Dendritic cell treated with granulocyte-macrophage colony-stimulating factor and Interleukin-4, amounts not matched to agents 40 ng/mL and 50 ng/mL, for 4 days (primary cell): ENCODE data around the gene TOPBP1.
A peak's percentile ranks its signal among the peaks of the same experiment; 100 is the strongest.

Experiments used
- H3K27ac Mint-ChIP-seq: one replicate; pipeline ENCODE4 v1.8.0; 2022; ENCODE audit warnings: mild to moderate bottlenecking, mixed read lengths
- H3K27me3 Mint-ChIP-seq: one replicate; pipeline ENCODE4 v1.8.0; 2022; ENCODE audit warnings: mild to moderate bottlenecking, mixed read lengths
- H3K36me3 Mint-ChIP-seq: one replicate; pipeline ENCODE4 v1.8.0; 2022; ENCODE audit warnings: low read depth, mixed read lengths
- H3K4me1 Mint-ChIP-seq: one replicate; pipeline ENCODE4 v1.8.0; 2022; ENCODE audit warnings: low read depth, mixed read lengths
- H3K4me3 Mint-ChIP-seq: one replicate; pipeline ENCODE4 v1.8.0; 2022; ENCODE audit warnings: mild to moderate bottlenecking, moderate library complexity, mixed read lengths
- H3K9me3 Mint-ChIP-seq: one replicate; pipeline ENCODE4 v1.8.0; 2022; ENCODE audit warnings: mixed read lengths
- intact Hi-C: fragments of 100-400 bp; cut with micrococcal nuclease; formaldehyde crosslinking; loops from one replicate; pipeline ENCODE4 v1.15.0; 2022

TOPBP1 gene

GRCh38 chr3:133662278-133662651 is 524 bp upstream of the TOPBP1 start:
- no peaks in the 10 kb centered on the region for H3K9me3 Mint-ChIP-seq
- H3K4me3 Mint-ChIP-seq = peak overlapping the region; percentile 88
- intact Hi-C loops = loop anchor here (5.0 kb wide), 3 partner anchors 145 to 935 kb away; partner anchors contain the start of gene SRPRB
- no peaks in the 10 kb centered on the region for H3K27me3 Mint-ChIP-seq
- H3K36me3 Mint-ChIP-seq = peaks cover 39% of the 10 kb centered on the region
- H3K4me1 Mint-ChIP-seq = peaks cover 31% of the 10 kb centered on the region
- H3K27ac Mint-ChIP-seq = peak overlapping the region; percentile 91

- Mint-ChIP-seq H3K27ac (no peak overlapping the region), H3K4me3 (no peak overlapping the region), H3K9me3 (no peaks in the 10 kb centered on the region), H3K36me3 (peaks cover 62% of the 10 kb centered on the region), H3K27me3 (no peaks in the 10 kb centered on the region), H3K4me1 (peaks cover 31% of the 10 kb centered on the region)
- intact Hi-C loops = loop anchor here (5.0 kb wide), 3 partner anchors 147 to 933 kb away; partner anchors contain the start of gene SRPRB
Measured at GRCh38 chr3:133659806-133660205, 1.9 kb downstream of the TOPBP1 start.

GRCh38 chr3:133655731-133656515 is 5.8 kb downstream of the TOPBP1 start:
- peaks cover 78% of the 10 kb centered on the region for H3K36me3 Mint-ChIP-seq
- H3K4me1 Mint-ChIP-seq = peaks cover 15% of the 10 kb centered on the region
- no peaks in the 10 kb centered on the region for H3K9me3 Mint-ChIP-seq
- H3K27me3 Mint-ChIP-seq = no peaks in the 10 kb centered on the region
- no peak overlapping the region for H3K4me3 Mint-ChIP-seq
- intact Hi-C loops = no loop called here
- no peak overlapping the region for H3K27ac Mint-ChIP-seq

GRCh38 chr3:133649486-133650068 is 12.2 kb downstream of the TOPBP1 start:
- H3K9me3 Mint-ChIP-seq = no peaks in the 10 kb centered on the region
- H3K4me1 Mint-ChIP-seq = no peaks in the 10 kb centered on the region
- peaks cover 55% of the 10 kb centered on the region for H3K36me3 Mint-ChIP-seq
- no peaks in the 10 kb centered on the region for H3K27me3 Mint-ChIP-seq
- no peak overlapping the region for H3K4me3 Mint-ChIP-seq
- no peak overlapping the region for H3K27ac Mint-ChIP-seq
- intact Hi-C loops = loop anchor here (5.0 to 10.0 kb wide), 2 partner anchors 947 to 1145 kb away; no protein-coding TSS in a partner anchor

GRCh38 chr3:133644768-133645167 is 17.0 kb downstream of the TOPBP1 start:
- H3K4me1 Mint-ChIP-seq = no peaks in the 10 kb centered on the region
- intact Hi-C loops = loop anchor here (5.0 to 10.0 kb wide), 2 partner anchors 942 to 1140 kb away; no protein-coding TSS in a partner anchor
- H3K27me3 Mint-ChIP-seq = no peaks in the 10 kb centered on the region
- H3K36me3 Mint-ChIP-seq = peaks cover 73% of the 10 kb centered on the region
- H3K4me3 Mint-ChIP-seq = no peak overlapping the region
- no peaks in the 10 kb centered on the region for H3K9me3 Mint-ChIP-seq
- H3K27ac Mint-ChIP-seq = no peak overlapping the region

GRCh38 chr3:133643611-133644010 is 18.1 kb downstream of the TOPBP1 start:
- intact Hi-C loops = loop anchor here (10.0 kb wide), 1 partner anchor 1139 kb away; no protein-coding TSS in a partner anchor
- H3K4me1 Mint-ChIP-seq = no peaks in the 10 kb centered on the region

GRCh38 chr3:133641254-133641653 is 20.5 kb downstream of the TOPBP1 start:
- Mint-ChIP-seq H3K27ac (no peak overlapping the region), H3K9me3 (no peaks in the 10 kb centered on the region), H3K4me3 (no peak overlapping the region), H3K4me1 (no peaks in the 10 kb centered on the region), H3K36me3 (peaks cover 81% of the 10 kb centered on the region), H3K27me3 (no peaks in the 10 kb centered on the region)
- intact Hi-C loops = loop anchor here (10.0 kb wide), 1 partner anchor 1136 kb away; no protein-coding TSS in a partner anchor

More at GRCh38 chr3:133643611-133644010, 18.1 kb downstream of the TOPBP1 start:
- no peaks in the 10 kb centered on the region for H3K27me3 Mint-ChIP-seq
- H3K36me3 Mint-ChIP-seq = peaks cover 85% of the 10 kb centered on the region
- no peak overlapping the region for H3K27ac Mint-ChIP-seq
- H3K4me3 Mint-ChIP-seq = no peak overlapping the region
- H3K9me3 Mint-ChIP-seq = no peaks in the 10 kb centered on the region

GRCh38 chr3:133633439-133633838 is 28.3 kb downstream of the TOPBP1 start:
- Mint-ChIP-seq H3K4me1 (no peaks in the 10 kb centered on the region), H3K36me3 (peaks cover 77% of the 10 kb centered on the region), H3K27ac (no peak overlapping the region), H3K4me3 (no peak overlapping the region), H3K9me3 (no peaks in the 10 kb centered on the region), H3K27me3 (no peaks in the 10 kb centered on the region)
- intact Hi-C loops = no loop called here

- H3K27ac Mint-ChIP-seq = no peak overlapping the region
- H3K36me3 Mint-ChIP-seq = peaks cover 74% of the 10 kb centered on the region
- intact Hi-C loops = loop anchor here (10.0 kb wide), 1 partner anchor 1134 kb away; no protein-coding TSS in a partner anchor
Measured at GRCh38 chr3:133629146-133629545, 32.6 kb downstream of the TOPBP1 start.

GRCh38 chr3:133627789-133628188 is 34.0 kb downstream of the TOPBP1 start:
- H3K27me3 Mint-ChIP-seq = no peaks in the 10 kb centered on the region
- H3K4me3 Mint-ChIP-seq = no peak overlapping the region
- H3K27ac Mint-ChIP-seq = no peak overlapping the region
- H3K36me3 Mint-ChIP-seq = peaks cover 72% of the 10 kb centered on the region
- intact Hi-C loops = loop anchor here (10.0 kb wide), 1 partner anchor 1133 kb away; no protein-coding TSS in a partner anchor
- no peaks in the 10 kb centered on the region for H3K4me1 Mint-ChIP-seq
- no peaks in the 10 kb centered on the region for H3K9me3 Mint-ChIP-seq

More at GRCh38 chr3:133629146-133629545, 32.6 kb downstream of the TOPBP1 start:
- Mint-ChIP-seq H3K4me3 (no peak overlapping the region), H3K27me3 (no peaks in the 10 kb centered on the region), H3K4me1 (no peaks in the 10 kb centered on the region), H3K9me3 (no peaks in the 10 kb centered on the region)

- H3K4me3 Mint-ChIP-seq = no peak overlapping the region
- no peaks in the 10 kb centered on the region for H3K9me3 Mint-ChIP-seq
- no peak overlapping the region for H3K27ac Mint-ChIP-seq
- H3K36me3 Mint-ChIP-seq = peaks cover 82% of the 10 kb centered on the region
- H3K4me1 Mint-ChIP-seq = no peaks in the 10 kb centered on the region
- intact Hi-C loops = loop anchor here (10.0 kb wide), 1 partner anchor 1125 kb away; no protein-coding TSS in a partner anchor
- no peaks in the 10 kb centered on the region for H3K27me3 Mint-ChIP-seq
Measured at GRCh38 chr3:133620066-133620784, 41.5 kb downstream of the TOPBP1 start.

- no peak overlapping the region for H3K27ac Mint-ChIP-seq
- intact Hi-C loops = no loop called here
- H3K27me3 Mint-ChIP-seq = no peaks in the 10 kb centered on the region
- no peaks in the 10 kb centered on the region for H3K9me3 Mint-ChIP-seq
- H3K36me3 Mint-ChIP-seq = peaks cover 84% of the 10 kb centered on the region
- H3K4me3 Mint-ChIP-seq = no peak overlapping the region
- no peaks in the 10 kb centered on the region for H3K4me1 Mint-ChIP-seq
Measured at GRCh38 chr3:133611534-133611933, 50.2 kb downstream of the TOPBP1 start.

GRCh38 chr3:133610031-133610430 is 51.7 kb downstream of the TOPBP1 start:
- H3K9me3 Mint-ChIP-seq = no peaks in the 10 kb centered on the region
- intact Hi-C loops = no loop called here
- H3K27me3 Mint-ChIP-seq = no peaks in the 10 kb centered on the region
- no peak overlapping the region for H3K27ac Mint-ChIP-seq
- H3K36me3 Mint-ChIP-seq = peaks cover 85% of the 10 kb centered on the region
- H3K4me3 Mint-ChIP-seq = no peak overlapping the region
- no peaks in the 10 kb centered on the region for H3K4me1 Mint-ChIP-seq
